HG03571 (cell line): ENCODE results near the gene IFNA7.
"Not testable (repeated sequence)": the region's sequence is repeated elsewhere in the genome, so short reads cannot be mapped to it uniquely, and the experiment has no call there.

Experiments used
- ATAC-seq: cut with Tn5 transposase; IDR thresholded peaks from one replicate; pipeline ENCODE4 v1.9.1; 2021; ENCODE audit not compliant: unreplicated experiment

IFNA7 gene

DNA sequence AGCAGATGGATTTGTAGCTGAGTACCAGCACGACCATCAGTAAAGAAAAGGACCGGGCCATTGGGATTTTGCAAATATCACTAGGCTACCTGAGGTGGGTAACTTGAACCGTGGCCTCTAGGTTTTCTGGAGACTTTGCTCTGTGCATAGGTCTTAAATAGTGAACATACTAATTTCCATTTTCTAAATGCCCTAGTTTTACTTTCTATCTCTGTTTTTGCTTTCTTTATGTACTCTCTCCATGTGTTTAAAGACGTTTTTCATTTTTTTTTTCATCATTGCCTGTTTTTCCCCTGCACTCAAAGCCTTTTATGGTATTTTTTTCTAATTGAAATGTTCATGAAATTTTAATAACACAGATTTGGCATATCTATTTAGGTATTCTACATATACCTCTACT lies at the start of gene IFNA7:
IFNA7 (minus strand) TSS at position 101 of the 400 bp plus-strand sequence; CDS start at position 61, 40 bp downstream.
- not testable (repeated sequence) for ATAC-seq

DNA sequence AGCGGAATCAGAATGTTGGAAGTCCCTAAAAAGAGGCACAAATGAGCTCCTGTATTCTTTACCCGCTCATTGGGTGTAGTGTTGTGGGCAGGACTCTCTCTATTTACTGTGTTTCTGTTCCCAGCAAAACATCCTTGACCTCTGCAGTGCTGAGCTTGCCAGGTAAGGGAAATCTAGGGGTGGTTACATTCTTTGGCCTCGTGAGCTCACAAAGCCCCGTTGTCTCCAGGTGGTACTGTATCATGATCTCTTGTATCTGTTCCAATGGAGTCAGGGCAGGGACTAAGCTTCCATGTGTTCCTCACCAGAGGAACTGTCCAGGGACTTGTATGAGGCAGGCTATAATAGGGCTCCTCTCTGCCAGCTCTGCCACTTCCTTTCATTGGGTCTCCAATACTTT lies 49.6 kb upstream of the IFNA7 start:
- no peak for ATAC-seq

DNA sequence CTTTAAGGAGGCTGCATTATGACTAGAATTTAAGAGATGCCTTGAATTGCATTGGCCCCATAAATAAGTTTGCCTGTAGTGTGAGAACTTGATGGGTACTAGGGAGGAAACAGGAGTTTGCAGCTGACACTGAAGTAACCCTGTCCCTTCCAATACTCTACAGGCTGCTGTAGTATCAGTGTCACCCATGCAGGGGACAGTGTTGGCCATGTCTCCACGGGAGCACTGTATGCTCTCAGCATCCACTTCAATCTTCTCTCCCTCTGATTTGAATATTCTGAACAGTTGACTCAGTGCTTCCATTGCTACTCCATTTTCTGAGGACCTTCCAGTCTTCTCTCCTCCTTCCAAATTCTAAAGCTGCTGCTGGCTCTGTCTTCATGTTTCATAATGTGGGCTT lies 49.2 kb upstream of the IFNA7 start:
- no peak for ATAC-seq

DNA sequence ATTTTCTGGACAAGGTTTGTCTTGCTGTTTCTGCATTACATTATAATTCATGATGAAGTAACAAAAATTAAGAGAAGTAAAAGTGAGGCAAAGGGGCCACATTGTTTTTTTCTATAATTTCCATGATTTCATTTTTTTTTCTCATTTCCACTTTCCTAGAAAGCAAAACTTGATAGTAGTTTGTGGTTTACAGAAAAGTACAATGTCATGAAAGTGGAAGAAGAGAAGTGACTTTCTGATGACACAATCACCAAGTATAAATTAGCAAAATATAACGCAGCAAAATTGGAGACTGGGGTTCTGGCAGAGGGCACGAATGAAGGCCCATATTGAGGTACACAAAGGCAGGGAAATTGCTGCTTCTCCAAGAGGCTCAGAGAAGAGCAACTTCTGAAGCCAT lies 42.8 kb upstream of the IFNA7 start:
- ATAC-seq: no peak

DNA sequence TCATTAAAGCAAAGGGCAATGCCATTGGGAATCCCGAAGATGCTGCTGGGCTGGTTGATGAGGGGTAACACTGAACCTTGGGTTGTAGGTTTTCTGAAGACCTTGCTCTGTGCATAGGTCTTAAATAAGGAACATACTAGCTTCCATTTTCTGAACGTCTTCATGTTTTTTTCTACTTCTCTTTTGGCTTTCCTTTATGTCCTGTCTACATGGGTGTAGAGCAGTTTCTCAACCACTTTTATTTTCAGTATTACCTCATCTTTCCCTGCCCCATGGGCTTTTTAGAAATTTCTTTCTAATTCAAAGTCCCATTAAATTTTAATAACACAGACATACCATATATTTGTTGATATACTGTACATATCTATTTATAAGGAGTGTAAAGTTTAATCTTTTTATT lies 37.9 kb upstream of the IFNA7 start, which contains the start of gene IFNA14:
IFNA14 (minus strand) TSS at position 95 of the 400 bp plus-strand sequence; CDS start at position 25, 70 bp downstream.
- no peak for ATAC-seq

DNA sequence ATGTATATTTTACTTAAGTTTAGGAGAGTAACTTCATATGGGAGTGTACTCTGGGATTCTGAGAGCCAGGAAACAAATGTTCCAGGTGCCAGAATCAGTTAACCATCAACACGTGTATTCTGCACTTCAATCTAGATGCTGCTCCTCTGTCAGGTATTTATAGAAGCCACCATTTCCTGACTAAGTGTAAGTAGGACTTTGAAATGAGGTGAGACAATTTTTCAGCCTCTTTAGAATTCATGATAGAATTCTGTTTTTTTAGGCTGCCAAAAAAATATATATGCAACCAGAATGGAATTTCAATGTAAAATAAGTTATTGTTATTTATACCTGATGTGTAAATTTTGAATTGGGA lies 34.3 kb upstream of the IFNA7 start:
- peak; percentile 35 for ATAC-seq

DNA sequence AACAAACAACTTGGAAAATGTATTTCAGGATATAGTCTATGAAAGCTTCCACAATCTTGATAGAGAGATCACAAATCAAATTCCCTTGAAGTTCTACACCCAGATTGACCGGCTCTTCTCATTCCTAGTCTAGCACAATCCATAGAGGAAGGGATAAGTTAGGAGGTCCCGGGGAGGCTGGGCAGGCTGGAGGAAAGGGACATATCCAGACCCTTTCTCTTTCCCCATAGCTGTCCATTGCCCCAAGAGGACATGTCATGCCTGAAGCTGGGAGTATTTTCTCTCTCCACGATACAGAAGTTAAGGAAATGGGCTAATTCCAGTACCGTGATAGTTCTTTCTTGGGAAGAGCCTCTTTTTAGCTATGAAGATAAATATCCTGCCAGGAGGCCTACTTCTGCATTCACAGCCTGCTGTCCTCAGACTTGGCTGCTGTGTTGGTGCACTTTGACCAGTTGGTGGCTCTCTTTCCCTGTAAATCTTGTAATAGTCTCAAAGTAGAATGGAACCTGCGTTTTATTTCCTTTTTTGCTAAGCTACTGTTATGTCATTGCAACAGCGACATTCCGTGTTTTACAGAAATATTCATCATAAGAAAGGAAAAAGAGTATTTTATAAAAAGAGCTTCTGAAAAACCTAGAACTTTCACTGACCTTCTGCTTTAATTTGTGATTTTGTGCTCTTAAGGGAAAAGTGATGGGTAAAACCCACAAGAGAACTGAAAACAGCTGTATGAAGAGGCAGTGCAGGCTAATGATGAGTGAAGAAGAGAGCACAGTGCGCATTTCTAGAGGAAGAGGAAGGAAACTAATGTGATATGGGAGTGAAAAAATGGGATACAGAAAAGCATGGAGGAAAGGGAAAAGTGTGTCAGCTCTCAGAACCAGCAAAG lies 33.7 kb upstream of the IFNA7 start:
- peak; percentile 79 for ATAC-seq

DNA sequence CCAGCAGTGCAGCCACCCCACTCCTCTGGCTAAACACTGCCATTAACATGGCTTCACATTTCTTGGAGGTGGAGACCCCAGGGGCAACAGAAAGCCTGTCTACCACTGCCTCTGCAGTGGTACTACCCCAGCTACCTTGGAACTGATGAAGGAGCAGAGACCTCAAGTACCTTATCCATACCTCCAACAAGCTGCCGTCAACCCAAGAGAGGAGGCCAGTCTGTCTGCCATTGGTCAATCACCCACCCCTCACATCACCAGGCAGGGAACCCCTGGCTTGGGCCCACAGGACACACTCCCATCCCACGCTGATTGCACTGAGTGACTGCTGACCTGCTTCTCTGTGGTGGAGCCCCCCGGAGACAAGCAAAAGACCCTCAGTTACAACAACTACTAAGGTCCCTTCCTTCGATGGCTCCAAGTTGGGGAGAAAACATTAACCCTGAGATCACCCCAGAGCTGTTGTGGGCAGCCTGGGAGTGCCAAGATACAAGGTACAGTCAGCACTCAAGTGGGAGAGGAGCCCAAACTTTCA lies 32.2 kb upstream of the IFNA7 start:
- no peak for ATAC-seq

DNA sequence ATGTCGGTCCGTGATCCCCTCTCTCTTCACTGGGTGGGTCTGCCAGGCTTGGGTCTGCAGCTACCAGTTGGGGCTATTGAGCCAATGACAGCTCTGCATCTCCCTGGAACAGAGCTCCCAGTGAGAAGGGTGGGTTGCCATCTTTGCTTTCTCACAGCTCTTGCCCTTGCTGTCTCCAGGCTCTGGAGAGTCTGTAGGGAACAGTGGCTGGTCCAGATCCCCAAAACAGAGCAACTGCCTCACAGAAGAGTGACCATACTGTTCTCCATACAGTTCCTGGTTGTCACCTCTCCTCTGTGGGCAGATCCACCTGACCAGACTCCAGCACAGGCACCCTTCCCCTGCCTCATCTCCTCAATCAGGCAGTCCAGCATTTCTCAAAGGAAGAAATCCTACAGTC lies 31.3 kb upstream of the IFNA7 start:
- no peak for ATAC-seq

DNA sequence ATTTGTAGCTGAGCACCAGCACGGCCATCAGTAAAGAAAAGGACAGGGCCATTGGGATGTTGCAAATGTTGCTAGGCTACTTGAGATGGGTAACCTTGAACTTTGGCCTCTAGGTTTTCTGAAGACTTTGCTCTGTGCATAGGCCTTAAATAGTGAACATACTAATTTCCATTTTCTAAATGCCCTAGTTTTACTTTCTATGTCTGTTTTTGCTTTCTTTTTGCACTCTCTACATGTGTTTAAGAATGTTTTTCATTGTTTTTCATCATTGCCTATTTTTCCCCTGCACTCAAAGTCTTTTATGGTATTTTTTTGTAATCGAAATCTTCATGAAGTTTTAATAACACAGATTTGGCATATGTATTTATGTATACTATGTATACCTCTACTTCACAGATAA lies 26.1 kb upstream of the IFNA7 start, which contains the start of gene IFNA17:
IFNA17 (minus strand) TSS at position 101 of the 400 bp plus-strand sequence; CDS start at position 52, 49 bp downstream.
- ATAC-seq: no peak

DNA sequence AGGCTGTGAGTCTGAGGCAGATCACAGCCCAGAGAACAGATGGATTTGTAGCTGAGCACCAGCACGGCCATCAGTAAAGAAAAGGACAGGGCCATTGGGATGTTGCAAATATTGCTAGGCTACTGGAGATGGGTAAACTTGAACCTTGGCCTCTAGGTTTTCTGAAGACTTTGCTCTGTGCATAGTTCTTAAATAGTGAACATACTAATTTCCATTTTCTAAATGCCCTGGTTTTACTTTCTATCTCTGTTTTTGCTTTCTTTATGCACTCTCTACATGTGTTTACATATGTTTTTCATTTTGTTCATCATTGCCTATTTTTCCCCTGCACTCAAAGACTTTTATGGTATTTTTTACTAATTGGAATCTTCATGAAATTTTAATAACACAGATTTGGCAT lies 15.2 kb upstream of the IFNA7 start, which contains the start of gene IFNA16:
IFNA16 (minus strand) TSS at position 101 of the 400 bp plus-strand sequence; CDS start at position 95, 6 bp downstream.
- not testable (repeated sequence) for ATAC-seq

DNA sequence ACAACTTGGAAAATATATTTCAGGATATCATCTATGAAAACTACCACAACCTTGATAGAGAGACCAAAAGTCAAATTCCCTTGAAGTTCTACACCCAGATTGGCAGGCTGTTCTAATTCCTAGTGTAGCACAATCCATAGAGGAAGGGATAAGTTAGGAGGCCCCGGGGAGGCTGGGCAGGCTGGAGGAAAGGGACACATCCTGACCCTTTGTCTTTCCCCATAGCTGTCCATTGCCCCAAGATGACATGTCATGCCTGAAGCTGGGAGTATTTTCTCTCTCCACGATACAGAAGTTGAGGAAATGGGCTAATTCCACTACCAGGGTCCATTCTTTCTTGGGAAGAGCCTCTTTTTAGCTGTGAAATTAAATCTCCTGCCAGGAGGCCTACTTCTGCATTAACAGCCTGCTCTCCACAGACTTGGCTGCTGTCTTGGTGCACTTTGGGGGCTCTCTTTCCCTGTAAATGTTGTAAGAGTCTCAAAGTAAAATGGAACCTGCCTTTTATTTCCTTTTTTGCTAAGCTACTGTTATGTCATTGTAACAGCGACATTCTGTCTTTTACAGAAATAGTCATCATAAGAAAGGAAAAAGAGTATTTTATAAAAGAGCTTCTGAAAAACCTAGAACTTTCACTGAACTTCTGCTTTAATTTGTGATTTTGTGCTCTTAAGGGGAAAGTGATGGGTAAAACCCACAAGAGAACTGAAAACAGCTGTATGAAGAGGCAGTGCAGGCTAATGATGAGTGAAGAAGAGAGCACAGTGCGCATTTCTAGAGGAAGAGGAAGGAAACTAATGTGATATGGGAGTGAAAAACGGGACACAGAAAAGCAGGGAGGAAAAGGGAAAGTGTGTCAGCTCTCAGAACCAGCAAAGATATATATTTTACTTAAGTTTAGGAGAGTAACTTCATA lies 11.7 kb upstream of the IFNA7 start:
- not testable (repeated sequence) for ATAC-seq

DNA sequence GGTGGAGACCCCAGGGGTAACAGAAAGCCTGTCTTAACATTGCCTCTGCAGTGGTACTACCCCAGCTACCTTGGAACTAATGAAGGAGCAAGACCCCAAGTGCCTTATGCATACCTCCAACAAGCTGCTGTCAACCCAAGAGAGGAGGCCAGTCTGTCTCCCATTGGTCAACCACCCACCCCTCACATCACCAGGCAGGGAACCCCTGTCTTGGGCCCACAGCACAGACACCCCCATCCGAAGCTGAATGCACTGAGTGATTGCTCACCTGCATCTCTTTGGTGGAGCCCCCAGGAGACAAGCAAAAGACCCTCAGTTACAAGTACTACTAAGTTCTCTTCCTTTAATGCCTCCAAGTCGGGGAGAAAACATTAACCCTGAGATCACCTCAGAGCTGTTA lies 10.2 kb upstream of the IFNA7 start:
- ATAC-seq: not testable (repeated sequence)

DNA sequence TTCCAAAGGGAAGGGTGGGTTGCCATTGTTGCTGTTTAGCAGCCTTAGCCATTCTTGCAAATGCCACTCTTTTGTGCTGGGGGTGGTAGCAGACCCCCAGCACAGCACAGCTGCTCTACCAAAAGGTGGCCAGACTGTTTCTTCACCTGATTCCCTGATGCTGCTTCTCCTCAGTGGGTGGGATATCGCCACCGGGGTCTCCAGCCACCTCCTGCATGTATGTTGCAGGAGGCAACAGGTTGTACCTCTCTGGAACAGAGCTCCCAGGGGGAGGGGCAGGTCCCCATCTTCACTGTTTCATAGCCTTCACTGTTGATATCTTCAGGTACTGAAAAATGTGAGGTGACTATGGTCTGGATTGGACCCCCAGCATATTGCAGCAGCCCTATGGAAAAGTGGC lies 8.8 kb upstream of the IFNA7 start:
- ATAC-seq: not testable (repeated sequence)

DNA sequence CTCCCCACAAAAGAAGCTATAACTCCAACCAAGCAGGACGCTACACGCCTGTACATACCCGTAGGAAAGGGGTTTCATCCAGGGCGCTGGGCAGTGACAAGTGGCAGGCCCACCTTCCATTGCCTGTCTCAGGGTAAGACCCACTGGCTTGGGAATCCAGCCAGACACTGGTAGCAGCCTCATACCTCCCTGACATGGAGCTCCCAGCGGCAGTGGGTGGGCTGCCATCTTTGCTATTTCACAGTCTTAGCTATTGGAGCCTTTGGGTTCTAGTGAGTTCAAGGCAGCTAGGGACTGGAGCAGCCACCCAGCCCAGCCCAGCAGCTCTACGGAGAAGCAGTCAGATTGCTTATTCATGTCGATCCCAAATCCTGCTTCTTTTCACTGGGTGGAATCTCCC lies 8.3 kb upstream of the IFNA7 start:
- ATAC-seq: no peak

DNA sequence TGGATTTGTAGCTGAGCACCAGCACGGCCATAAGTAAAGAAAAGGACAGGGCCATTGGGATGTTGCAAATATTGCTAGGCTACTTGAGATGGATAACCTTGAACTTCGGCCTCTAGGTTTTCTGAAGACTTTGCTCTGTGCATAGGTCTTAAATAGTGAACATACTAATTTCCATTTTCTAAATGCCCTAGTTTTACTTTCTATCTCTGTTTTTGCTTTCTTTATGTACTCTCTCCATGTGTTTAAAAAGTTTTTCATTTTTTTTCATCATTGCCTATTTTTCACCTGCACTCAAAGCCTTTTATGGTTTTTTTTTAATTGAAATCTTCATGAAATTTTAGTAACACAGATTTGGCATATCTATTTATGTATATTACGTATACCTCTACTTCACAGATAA lies 5.0 kb upstream of the IFNA7 start, which contains the start of gene IFNA10:
IFNA10 (minus strand) TSS at position 101 of the 400 bp plus-strand sequence; CDS start at position 55, 46 bp downstream.
- not testable (repeated sequence) for ATAC-seq

DNA sequence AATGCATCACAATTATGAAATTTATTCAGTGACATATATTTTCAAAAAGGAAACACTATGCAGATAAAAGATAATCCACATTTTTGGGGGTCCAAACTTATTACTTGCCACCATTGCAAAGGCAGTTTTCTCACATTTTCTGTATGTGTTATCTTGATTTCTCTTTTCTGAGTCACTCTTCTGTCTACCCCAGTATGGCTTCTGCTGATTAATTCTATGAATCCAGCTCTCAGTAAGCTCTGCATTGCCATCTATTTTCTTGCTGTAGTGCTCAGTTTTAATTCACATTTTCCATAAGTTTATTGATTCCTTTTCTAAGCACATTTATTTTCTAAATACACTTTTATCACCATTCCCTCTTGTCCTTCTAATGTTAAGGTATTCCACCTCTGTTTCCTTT lies 3.2 kb upstream of the IFNA7 start:
- ATAC-seq: no peak

DNA sequence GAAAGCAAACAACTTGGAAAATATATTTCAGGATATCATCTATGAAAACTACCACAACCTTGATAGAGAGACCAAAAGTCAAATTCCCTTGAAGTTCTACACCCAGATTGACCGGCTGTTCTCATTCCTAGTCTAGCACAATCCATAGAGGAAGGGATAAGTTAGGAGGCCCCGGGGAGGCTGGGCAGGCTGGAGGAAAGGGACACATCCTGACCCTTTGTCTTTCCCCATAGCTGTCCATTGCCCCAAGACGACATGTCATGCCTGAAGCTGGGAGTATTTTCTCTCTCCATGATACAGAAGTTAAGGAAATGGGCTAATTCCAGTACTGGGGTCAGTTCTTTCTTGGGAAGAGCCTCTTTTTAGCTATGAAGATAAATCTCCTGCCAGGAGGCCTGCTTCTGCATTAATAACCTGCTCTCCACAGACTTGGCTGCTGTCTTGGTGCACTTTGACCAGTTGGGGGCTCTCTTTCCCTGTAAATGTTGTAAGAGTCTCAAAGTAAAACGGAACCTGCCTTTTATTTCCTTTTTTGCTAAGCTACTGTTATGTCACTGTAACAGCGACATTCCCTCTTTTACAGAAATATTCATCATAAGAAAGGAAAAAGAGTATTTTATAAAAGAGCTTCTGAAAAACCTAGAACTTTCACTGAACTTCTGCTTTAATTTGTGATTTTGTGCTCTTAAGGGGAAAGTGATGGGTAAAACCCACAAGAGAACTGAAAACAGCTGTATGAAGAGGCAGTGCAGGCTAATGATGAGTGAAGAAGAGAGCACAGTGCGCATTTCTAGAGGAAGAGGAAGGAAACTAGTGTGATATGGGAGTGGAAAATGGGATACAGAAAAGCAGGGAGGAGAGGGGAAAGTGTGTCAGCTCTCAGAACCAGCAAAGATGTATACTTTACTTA lies 6.9 kb downstream of the IFNA7 start:
- ATAC-seq: peak; percentile 92

DNA sequence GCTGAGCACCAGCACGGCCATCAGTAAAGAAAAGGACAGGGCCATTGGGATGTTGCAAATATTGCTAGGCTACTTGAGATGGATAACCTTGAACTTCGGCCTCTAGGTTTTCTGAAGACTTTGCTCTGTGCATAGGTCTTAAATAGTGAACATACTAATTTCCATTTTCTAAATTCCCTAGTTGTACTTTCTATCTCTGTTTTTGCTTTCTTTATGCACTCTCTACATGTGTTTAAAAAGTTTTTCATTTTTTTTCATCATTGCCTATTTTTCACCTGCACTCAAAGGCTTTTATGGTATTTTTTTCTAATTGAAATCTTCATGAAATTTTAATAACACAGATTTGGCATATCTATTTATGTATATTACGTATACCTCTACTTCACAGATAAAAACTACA lies 14.5 kb downstream of the IFNA7 start, which contains the start of gene IFNA4:
IFNA4 (minus strand) TSS at position 101 of the 400 bp plus-strand sequence; CDS start at position 45, 56 bp downstream.
- not testable (repeated sequence) for ATAC-seq
